Measurements from ENCODE around the gene LRMDA.

GRCh38 chr10:75508814-75509306 is 77.4 kb downstream of the LRMDA start:
- TF ChIP-seq, protein P1, sequence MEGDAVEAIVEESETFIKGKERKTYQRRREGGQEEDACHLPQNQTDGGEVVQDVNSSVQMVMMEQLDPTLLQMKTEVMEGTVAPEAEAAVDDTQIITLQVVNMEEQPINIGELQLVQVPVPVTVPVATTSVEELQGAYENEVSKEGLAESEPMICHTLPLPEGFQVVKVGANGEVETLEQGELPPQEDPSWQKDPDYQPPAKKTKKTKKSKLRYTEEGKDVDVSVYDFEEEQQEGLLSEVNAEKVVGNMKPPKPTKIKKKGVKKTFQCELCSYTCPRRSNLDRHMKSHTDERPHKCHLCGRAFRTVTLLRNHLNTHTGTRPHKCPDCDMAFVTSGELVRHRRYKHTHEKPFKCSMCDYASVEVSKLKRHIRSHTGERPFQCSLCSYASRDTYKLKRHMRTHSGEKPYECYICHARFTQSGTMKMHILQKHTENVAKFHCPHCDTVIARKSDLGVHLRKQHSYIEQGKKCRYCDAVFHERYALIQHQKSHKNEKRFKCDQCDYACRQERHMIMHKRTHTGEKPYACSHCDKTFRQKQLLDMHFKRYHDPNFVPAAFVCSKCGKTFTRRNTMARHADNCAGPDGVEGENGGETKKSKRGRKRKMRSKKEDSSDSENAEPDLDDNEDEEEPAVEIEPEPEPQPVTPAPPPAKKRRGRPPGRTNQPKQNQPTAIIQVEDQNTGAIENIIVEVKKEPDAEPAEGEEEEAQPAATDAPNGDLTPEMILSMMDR (conservative IDR thresholded peaks at IDR 0.05; ENCODE audit: low read length) = no peak
- TF ChIP-seq EZH2phosphoT487 (IDR thresholded peaks at IDR 0.05; ENCODE audit: borderline replicate concordance) = no peak

Data from Loucy (cell line).